ENCODE data around the gene TMEM271.

Gene TMEM271

DNA sequence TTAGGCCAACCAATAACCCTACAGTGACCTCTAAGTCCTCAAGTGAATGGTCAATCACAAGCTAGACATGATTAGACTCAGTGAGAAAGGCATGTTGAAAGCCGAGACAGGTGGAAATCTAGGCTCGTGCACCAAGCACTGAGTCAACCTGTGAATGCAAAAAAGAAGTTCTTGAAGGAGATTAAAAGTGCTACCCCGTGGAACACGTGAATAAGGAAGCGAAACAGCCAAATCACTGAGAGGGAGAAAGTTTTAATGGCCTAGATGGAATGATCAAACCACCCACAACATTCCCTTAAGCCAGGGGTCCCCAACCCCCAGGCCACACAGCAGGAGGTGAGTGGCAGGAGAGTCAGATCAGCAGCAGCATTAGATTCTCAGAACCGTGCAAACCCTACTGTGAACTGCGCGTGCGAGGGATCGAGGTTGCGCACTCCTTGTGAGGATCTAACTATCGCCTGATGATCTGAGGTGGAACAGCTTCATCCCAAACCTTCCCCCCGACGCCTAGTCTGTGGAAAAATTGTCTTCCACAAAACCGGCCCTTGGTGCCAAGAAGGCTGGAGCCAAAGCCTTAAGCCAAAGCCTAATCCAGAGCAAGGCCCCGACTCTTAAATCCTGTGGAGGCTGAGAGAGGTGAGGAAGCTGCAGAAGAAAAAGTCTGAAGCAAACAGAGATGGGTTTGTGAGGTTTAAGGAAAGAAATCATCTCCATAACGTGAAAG, 29.8 kb upstream of the TMEM271 start:
- H3K4me3 ChIP-seq (ENCODE audit: low read depth, low read length): no peak overlapping the region
- TF ChIP-seq, protein P1, sequence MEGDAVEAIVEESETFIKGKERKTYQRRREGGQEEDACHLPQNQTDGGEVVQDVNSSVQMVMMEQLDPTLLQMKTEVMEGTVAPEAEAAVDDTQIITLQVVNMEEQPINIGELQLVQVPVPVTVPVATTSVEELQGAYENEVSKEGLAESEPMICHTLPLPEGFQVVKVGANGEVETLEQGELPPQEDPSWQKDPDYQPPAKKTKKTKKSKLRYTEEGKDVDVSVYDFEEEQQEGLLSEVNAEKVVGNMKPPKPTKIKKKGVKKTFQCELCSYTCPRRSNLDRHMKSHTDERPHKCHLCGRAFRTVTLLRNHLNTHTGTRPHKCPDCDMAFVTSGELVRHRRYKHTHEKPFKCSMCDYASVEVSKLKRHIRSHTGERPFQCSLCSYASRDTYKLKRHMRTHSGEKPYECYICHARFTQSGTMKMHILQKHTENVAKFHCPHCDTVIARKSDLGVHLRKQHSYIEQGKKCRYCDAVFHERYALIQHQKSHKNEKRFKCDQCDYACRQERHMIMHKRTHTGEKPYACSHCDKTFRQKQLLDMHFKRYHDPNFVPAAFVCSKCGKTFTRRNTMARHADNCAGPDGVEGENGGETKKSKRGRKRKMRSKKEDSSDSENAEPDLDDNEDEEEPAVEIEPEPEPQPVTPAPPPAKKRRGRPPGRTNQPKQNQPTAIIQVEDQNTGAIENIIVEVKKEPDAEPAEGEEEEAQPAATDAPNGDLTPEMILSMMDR (IDR thresholded peaks at IDR 0.05; ENCODE audit: low read depth, low read length): no peak

DNA sequence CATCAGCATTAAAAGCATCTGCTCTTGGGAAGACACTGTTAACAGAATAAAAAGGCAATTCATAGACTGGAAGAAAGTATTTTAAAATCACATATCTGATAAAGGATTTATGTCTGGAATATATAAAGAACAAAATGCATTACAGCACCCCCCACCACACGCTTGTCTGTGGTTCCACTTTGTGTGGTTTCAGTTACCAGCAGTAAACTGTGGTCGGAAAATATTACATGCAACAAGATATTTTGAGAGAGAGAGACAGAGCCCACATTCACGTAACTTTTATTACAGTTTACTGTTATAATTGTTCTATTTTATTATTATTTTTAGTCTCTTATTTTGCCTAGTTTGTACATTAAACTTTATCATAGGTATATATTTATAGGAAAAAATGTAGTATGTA, 28.0 kb upstream of the TMEM271 start:
- TF ChIP-seq, protein P1 (IDR thresholded peaks at IDR 0.05; ENCODE audit: low read depth, low read length): no peak

DNA sequence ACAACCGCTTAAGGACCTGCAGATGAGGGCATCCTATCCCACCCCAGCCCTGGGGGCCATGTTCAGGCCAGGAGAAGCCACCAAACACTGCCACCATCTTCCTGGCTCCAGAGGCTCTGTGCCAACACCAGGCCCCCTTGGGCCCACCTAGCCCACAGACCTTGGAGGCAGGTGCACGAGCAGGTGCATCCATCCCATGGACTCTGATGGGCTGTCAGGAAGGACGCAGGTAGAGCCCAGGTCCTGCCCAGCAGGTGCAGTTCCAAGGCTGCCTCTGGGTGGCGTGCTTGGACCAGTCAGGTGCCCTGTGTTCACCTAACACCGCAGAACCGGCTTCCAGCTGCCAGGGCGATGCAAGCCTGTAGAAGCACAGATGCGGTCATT, 26.5 kb upstream of the TMEM271 start:
- TF ChIP-seq, protein P1 (IDR thresholded peaks at IDR 0.05; ENCODE audit: low read depth, low read length): peak; percentile 44
- H3K4me3 ChIP-seq (ENCODE audit: low read depth, low read length): no peak overlapping the region

More for the DNA sequence above, 28.0 kb upstream of the TMEM271 start:
- H3K4me3 ChIP-seq (ENCODE audit: low read depth, low read length): no peak overlapping the region

DNA sequence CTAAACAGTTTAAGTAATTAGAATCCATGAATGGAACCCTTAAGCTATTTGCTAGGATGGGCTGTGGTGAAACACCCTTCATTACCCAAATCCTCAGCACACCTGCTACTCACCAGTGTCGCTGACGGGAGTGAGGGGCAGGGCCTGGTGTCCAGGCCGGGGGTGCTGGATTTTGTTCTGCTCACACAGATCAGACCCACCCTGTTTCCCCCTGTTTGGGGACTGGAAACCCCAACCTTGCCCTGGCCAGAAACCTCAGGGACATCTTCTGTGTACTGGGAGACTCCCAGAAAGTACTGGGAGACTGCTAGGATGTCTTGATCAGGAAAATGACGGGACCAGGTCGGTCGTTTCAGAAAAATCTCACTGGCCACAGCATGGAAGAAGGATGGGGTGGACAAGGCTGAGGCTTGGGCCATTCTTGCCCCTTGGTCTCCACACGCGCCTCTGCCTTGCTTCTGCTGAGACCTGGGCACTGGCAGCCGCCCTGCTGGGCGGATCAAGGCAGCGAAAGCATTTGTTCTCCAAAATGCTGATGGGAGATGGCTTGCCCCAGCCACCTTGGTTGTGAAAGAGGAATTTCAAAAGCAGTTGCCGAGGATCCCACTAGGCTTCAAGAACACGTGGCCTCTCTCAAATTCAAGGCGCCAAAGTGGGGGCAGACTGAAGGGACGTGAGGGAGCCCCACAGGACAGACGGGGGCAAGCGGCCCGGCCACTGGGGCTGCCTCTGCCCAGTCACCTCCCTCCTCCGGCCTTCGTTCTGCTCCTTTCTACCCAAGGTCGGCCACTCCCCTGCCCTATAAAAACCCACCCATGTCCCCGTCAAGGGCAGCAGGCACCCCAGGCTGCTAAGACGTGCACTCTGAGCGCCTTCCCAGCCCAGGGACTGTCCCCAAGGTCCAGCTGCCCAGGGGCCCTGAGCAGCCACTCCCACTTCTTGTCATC, 25.8 kb upstream of the TMEM271 start:
- TF ChIP-seq, protein P1 (IDR thresholded peaks at IDR 0.05; ENCODE audit: low read depth, low read length): no peak
- no peak overlapping the region for H3K4me3 ChIP-seq (ENCODE audit: low read depth, low read length)

DNA sequence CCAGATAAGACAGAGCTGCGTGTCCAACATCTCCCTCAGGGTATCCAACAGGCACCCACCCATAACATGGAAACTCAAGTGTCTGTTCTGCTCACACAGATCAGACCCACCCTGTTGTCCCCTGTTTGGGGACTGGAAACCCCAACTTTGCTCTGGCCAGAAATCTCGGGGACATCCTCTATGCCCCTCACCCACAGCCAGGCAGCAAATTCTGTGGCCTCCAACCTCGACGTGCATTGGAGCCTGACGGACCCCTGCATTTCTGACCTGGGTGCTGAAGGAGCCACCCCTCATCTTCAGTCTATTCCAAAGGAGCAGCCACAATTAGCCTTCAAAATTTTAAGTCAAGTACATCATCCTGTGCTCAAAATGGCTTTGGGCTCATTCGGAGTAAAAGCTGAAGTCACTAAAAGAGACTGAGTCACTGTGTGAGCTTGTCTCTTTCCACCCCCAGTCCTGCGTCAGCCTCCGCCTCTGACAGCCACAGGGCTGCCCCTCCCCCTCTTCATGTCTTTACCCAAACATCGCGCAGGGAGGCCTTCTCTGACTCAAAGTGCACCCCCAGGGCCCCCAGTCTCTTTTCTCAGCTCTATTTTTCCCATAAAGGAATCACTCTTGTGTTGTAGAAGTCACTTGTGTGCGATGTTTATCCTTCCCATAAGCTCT, 24.9 kb upstream of the TMEM271 start:
- TF ChIP-seq, protein P1 (IDR thresholded peaks at IDR 0.05; ENCODE audit: low read depth, low read length): no peak
- H3K4me3 ChIP-seq (ENCODE audit: low read depth, low read length): no peak overlapping the region

- TF ChIP-seq, protein P1 (IDR thresholded peaks at IDR 0.05; ENCODE audit: low read depth, low read length): no peak
- H3K4me3 ChIP-seq (ENCODE audit: low read depth, low read length): no peak overlapping the region
Measured at GRCh38 chr4:600166-600565, 24.1 kb upstream of the TMEM271 start.
